K562 (cell line): ENCODE data around the gene ZNF24. TPM values are rescaled to one million over a fixed set of nuclear protein-coding genes. Genes with fewer than 3 reads are reported as not detected.

ENCODE experiments used
- ATF2 ChIP-seq: sonication (generic); formaldehyde crosslinking; IDR thresholded peaks from 2 replicates; pipeline ENCODE4 v1.8.1; 2022; ENCODE audit warnings: missing genetic modification reagents
- ATF3 ChIP-seq, 2 experiments: fragments of 450-650 bp in 1 of 2; sonication (generic) in 1 of 2; formaldehyde crosslinking in 1 of 2; IDR thresholded peaks in 1 of 2; conservative IDR thresholded peaks in 1 of 2; 2 replicates each; pipeline versions ENCODE4 v1.6.1 to v1.8.1; 2016 to 2023; ENCODE audit warnings: mild to moderate bottlenecking in 2 of 2, moderate library complexity in 2 of 2, inconsistent platforms in 1 of 2, missing genetic modification reagents in 1 of 2
- CREB3L1 ChIP-seq: fragments of 450-650 bp; IDR thresholded peaks from 2 replicates; pipeline ENCODE4 v1.6.1; 2014; ENCODE audit warnings: low read depth, mild to moderate bottlenecking, moderate library complexity, borderline replicate concordance
- DACH1 ChIP-seq: fragments of 450-650 bp; IDR thresholded peaks from 2 replicates; pipeline ENCODE4 v1.6.1; 2018; ENCODE audit not compliant: partially characterized antibody
- GTF2B ChIP-seq: IDR thresholded peaks from 2 replicates; pipeline ENCODE4 v1.6.1; 2011; ENCODE audit not compliant: insufficient read length; ENCODE audit errors: extremely low read depth
- MAFK ChIP-seq: IDR thresholded peaks from 2 replicates; pipeline ENCODE4 v1.6.1; 2011; ENCODE audit warnings: low read length, improper control_type of control experiment
- MCM5 ChIP-seq: fragments of 450-650 bp; IDR thresholded peaks from 2 replicates; pipeline ENCODE4 v1.6.1; 2016; ENCODE audit warnings: low read depth
- MYBL2 ChIP-seq, 2 experiments: fragments of 450-650 bp in 1 of 2; sonication (generic) in 1 of 2; formaldehyde crosslinking in 1 of 2; IDR thresholded peaks; 2 replicates each; pipeline versions ENCODE4 v1.6.1 to v1.8.1; 2017 to 2022; ENCODE audit warnings: borderline replicate concordance in 1 of 2, inconsistent platforms in 1 of 2, low read depth in 1 of 2, mild to moderate bottlenecking in 1 of 2, missing genetic modification reagents in 1 of 2, moderate library complexity in 1 of 2
- PKNOX1 ChIP-seq: fragments of 450-650 bp; IDR thresholded peaks from 2 replicates; pipeline ENCODE4 v1.6.1; 2016
- PTTG1 ChIP-seq: fragments of 450-650 bp; IDR thresholded peaks from 2 replicates; pipeline ENCODE4 v1.6.1; 2016; ENCODE audit warnings: low read depth, mild to moderate bottlenecking, missing genetic modification characterization, missing compliant biosample characterization
- RNF219 ChIP-seq: fragments of 250-450 bp; sonication (Bioruptor Pico); IDR thresholded peaks from 2 replicates; pipeline ENCODE4 v1.5.0; 2022; ENCODE audit warnings: mild to moderate bottlenecking
- TRIM28 ChIP-seq: fragments of 450-650 bp; IDR thresholded peaks from 2 replicates; pipeline ENCODE4 v1.6.1; 2017
- ZNF121 ChIP-seq: sonication (generic); formaldehyde crosslinking; conservative IDR thresholded peaks from 2 replicates; pipeline ENCODE4 v1.8.0; 2022; ENCODE audit warnings: missing genetic modification reagents
- ZNF143 ChIP-seq: sonication (generic); formaldehyde crosslinking; IDR thresholded peaks from 2 replicates; pipeline ENCODE4 v1.9.0; 2022; ENCODE audit warnings: mild to moderate bottlenecking, missing genetic modification reagents
- ZNF165 ChIP-seq: fragments of 250-450 bp; sonication (Bioruptor Pico); IDR thresholded peaks from 2 replicates; pipeline ENCODE4 v1.4.0; 2020; ENCODE audit warnings: borderline replicate concordance
- ZNF174 ChIP-seq: fragments of 250-450 bp; sonication (Bioruptor Pico); IDR thresholded peaks from 2 replicates; pipeline ENCODE4 v1.4.0; 2020; ENCODE audit warnings: mild to moderate bottlenecking
- ZNF24 ChIP-seq: fragments of 450-650 bp; IDR thresholded peaks from 2 replicates; pipeline ENCODE4 v1.6.1; 2016
- ZNF282 ChIP-seq: sonication (generic); formaldehyde crosslinking; IDR thresholded peaks from 2 replicates; pipeline ENCODE4 v1.8.1; 2023; ENCODE audit warnings: missing genetic modification reagents
- ZNF384 ChIP-seq: IDR thresholded peaks from 2 replicates; pipeline ENCODE4 v1.6.1; 2012; ENCODE audit warnings: low read depth, low read length, improper control_type of control experiment
- ZNF507 ChIP-seq: conservative IDR thresholded peaks from 2 replicates; pipeline ENCODE4 v1.6.1; 2017; ENCODE audit warnings: missing genetic modification characterization, missing compliant biosample characterization
- polyA plus RNA-seq, 8 experiments: library from polyadenylated mRNA; depleted of rRNA in 4 of 8; stranded (reverse) in 5 of 8; unstranded in 3 of 8; fragments of >200 nt; fragmentation: Nextera tagmentation in 2 of 8; fragmentation: Illumina TruSeq in 1 of 8; extraction: Ambion mirVana in 2 of 8; extraction: Trizol in 1 of 8; gene quantifications; 2 replicates each; pipeline versions ENCODE4 v1.2.1 to v1.2.3, GENCODE V29; 2011 to 2014; ENCODE audit warnings: inconsistent platforms in 1 of 8, missing spikeins in 1 of 8
- total RNA-seq, 7 experiments: library from RNA; depleted of rRNA in 6 of 7; stranded (reverse); fragments of >200 nt in 6 of 7; fragmentation: Illumina TruSeq in 2 of 7; extraction: Trizol in 2 of 7; gene quantifications; 2 replicates each; pipeline versions ENCODE4 v1.2.1 to v1.2.3, GENCODE V29; 2011 to 2021; ENCODE audit warnings: low replicate concordance in 1 of 7

ZNF24 gene
- total and polyA plus RNA-seq, 9 of the 15 experiments (the other 6 are each of a cell fraction or from before 2014, with no cell fraction given), result 35.7 to 72.8 (median 54.1) TPM

GRCh38 chr18:35344736-35345459, 678 bp upstream of the ZNF24 start (continued):
- TF ChIP-seq MYBL2 (IDR thresholded peaks at IDR 0.05; ENCODE audit: low read depth) (peak; percentile 4; the same call in 1 of the 2 replicates), MYBL2 (CRISPR knock-in tag; IDR thresholded peaks at IDR 0.05; ENCODE audit: borderline replicate concordance) (no peak), ZNF165 (CRISPR knock-in tag) (no peak), DACH1 (peak; percentile 47), CREB3L1 (no peak), TRIM28 (no peak), ZNF174 (CRISPR knock-in tag) (no peak), PKNOX1 (no peak), ZNF24 (peak; percentile 81), ZNF121 (CRISPR knock-in tag) (no peak), RNF219 (CRISPR knock-in tag) (no peak), MAFK (peak; percentile 82), ZNF507 (peak; percentile 34; the same call in 1 of the 2 replicates), ZNF384 (0 out of 2 replicates have a peak, but pooled peaks have one; percentile 11), ZNF282 (no peak), ATF2 (CRISPR knock-in tag) (no peak), GTF2B (no peak), ZNF143 (CRISPR knock-in tag) (no peak), MCM5 (no peak), PTTG1 (tag) (no peak), ATF3 (IDR thresholded peaks at IDR 0.05) (0 out of 2 replicates have a peak, but pooled peaks have one; percentile 5), ATF3 (CRISPR knock-in tag; conservative IDR thresholded peaks at IDR 0.05) (no peak)
